ENCODE data around the gene C17orf78.
"Not testable (repeated sequence)": the region's sequence is repeated elsewhere in the genome, so short reads cannot be mapped to it uniquely, and the experiment has no call there.

The C17orf78 gene

DNA sequence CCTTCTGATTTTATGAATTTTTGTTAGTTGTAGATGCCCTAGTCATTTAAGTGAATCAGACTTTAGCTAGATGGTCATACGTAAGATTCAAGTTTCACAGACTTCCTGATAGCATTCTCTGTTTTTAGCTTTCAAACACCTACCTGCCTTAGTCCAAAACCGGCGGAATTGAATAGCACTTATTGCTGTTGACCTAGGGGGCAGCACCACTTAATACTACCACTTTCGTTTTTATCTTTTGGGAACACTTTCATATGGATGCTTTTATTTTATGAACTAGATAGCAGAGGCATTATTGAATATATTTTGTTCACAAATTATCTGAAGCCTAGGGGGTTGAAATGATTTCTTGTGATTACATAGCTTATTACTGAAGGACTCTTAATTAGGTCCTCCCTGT, 62.4 kb downstream of the C17orf78 start:
- DNase-seq (ENCODE audit: low spot score), result no peak

DNA sequence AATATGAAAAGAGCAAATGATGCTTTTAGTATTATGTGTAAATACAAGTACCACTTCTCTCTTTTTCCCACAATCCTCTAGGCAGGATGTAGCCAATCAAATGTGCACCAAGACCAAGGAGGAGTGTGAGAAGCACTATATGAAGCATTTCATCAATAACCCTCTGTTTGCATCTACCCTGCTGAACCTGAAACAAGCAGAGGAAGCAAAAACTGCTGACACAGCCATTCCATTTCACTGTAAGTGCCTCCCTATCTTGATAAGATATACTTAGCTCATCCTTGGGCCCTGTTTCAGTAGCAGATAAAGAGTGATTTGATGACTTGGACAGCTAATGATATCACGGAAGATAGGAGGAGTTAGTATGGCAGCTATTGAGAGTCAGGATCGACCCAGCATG, 64.6 kb downstream of the C17orf78 start:
- DNase-seq (ENCODE audit: low spot score), result no peak

DNA sequence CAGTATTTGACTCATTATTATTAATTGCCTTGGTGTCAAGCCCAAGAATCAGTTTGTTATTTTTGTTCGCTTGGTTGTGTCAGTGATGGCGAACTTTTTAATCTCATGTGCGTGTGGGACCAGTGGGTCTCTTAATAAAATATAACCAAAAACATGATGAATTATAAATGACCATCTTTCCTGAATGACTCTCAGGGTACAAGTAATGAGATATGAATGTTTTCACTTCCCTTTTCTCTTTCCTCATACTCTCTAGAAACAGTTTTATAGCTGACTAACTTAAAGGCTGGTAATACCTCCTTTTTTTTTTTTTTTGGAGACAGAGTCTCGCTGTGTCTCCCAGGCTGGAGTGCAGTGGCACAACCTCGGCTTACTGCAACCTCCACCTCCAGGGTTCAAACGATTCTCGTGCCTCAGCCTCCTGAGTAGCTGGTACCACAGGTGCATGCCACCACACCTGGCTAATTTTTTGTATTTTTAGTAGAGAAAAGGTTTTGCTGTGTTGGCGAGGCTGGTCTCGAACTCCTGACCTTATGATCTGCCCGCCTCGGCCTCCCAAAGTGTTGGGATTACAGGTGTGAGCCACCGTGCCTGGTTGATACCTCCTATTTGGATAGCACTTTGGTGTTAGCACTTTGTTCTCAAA, 65.7 kb downstream of the C17orf78 start:
- not testable (repeated sequence) for DNase-seq (ENCODE audit: low spot score)

Measured in kidney capillary endothelial cell (primary cell).